Fibroblast of skin of right biceps (primary cell): ENCODE data around the gene FAM107B.
A peak's percentile ranks its signal among the peaks of the same experiment; 100 is the strongest.
"Not testable (repeated sequence)": the region's sequence is repeated elsewhere in the genome, so short reads cannot be mapped to it uniquely, and the experiment has no call there.

Experiments used
- DNase-seq: peaks from one replicate; pipeline ENCODE4 v3.0.0-alpha.2; 2013

FAM107B gene

DNA sequence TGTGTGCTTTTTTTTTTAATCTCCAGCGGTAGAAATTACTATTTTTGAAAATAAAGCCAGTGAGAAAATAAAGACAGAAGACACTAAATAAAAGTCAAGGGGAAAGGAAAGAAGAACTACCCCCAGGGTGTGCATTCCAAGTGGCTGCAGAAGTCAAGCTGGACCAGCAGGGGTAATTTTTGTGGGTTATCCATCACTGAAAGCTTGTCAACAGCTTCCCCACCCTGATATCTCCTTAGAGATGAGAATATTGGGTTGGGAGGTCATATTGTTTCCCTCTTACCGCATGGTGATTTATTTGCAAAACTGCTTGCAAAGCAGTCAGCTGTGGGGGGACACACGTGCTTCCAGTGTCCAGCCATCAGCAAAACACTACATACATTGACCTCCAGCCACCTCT is 46.4 kb downstream of the FAM107B start:
- no peak for DNase-seq

- DNase-seq = no peak
Observed at GRCh38 chr10:14727924-14728323, 46.8 kb downstream of the FAM107B start.

- no peak for DNase-seq
Observed at GRCh38 chr10:14727465-14727864, 47.2 kb downstream of the FAM107B start.

DNA sequence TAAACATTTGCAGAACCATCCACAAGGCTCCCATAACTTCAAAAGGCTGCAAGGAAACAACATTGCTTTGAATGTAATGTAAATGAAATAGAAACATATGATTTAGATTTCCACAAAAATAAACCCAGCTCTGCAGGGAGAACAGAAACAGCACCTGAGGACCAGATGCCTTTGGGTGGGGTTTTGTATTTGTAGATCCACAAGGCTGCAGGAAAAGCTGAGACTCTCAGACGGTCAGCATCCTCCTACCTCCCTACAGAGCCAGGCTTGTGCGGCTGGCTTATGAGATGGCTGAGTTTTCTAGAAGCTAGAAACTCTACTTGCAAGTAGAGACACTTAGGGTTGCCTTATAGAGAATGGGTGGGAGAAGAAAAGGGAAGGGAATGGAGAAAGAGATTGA is 49.8 kb downstream of the FAM107B start:
- DNase-seq = no peak

- DNase-seq = no peak
Observed at GRCh38 chr10:14723052-14723689, 51.5 kb downstream of the FAM107B start.

- no peak for DNase-seq
Observed at GRCh38 chr10:14717552-14717951, 57.1 kb downstream of the FAM107B start.

- peak; percentile 4 for DNase-seq
Observed at GRCh38 chr10:14712991-14713424, 61.7 kb downstream of the FAM107B start.

GRCh38 chr10:14709344-14709743 is 65.4 kb downstream of the FAM107B start:
- not testable (repeated sequence) for DNase-seq

DNA sequence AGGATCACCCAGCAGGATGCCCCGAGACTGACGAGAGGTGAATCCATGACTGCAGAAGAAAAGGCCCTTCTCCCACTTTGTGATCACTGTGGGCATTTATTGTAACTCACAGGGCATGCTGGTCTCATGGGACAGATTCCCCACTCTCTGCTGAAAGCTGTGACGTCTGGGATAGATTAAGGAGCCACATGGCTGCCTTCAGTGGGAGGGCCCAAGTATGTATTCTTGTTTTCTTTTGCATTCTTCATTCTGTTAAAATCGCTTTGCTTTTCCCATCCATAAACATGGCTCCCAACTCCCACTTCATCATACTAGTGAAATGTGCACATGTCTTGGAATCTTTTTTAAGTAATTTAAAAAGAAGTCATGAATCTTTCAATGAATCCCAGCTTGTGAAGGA is 67.2 kb downstream of the FAM107B start:
- peak; percentile 61 for DNase-seq

DNA sequence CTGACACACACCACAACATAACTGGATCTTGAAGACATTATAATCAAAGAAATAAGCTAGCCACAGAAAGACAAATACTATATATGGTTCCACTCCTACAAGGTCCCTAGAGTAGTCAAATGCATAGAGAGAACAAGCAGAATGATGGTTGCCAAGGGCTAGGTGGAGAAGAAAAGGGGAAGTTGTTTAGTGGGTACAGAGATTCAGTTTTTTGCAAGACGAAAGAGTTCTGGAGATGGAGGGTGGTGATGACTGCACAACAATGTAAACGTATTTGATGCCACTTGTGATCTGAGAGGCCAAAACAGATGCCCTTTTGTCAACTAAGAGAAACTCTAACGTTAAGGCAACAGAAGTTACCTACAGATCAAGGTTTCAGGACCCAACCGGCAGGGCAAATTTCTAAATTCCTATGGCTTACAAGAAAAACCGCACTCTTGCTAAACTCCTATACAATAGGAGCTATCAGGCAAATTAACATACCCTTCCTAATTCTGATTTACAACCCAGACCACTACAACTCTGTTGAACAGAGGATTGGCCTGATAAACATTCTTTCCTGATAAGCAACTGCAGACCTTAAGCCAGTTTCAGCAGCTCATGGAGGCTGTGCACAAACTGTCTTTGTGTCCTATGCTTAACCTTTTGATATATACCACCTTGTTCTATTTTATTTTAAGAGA is 69.0 kb downstream of the FAM107B start:
- no peak for DNase-seq

DNA sequence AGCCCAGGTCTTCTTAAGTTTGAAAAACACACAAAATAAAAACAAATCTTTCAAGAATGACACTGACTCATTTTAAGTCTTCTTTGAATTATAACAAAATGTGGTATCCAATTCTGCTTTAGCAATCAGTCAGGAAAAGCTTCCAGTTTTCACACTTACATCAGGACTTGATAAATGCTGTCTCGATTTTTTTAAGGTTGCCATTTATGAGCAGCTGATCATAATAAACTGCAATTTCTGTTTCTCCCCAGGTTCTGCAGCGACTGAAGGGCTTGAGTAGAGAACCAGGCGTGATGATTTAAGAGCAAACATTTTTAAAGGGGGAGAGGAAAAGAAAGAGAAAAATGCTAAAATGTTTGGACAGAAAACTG is 71.1 kb downstream of the FAM107B start:
- no peak for DNase-seq

- DNase-seq = no peak
Observed at GRCh38 chr10:14701466-14701865, 73.2 kb downstream of the FAM107B start.

DNA sequence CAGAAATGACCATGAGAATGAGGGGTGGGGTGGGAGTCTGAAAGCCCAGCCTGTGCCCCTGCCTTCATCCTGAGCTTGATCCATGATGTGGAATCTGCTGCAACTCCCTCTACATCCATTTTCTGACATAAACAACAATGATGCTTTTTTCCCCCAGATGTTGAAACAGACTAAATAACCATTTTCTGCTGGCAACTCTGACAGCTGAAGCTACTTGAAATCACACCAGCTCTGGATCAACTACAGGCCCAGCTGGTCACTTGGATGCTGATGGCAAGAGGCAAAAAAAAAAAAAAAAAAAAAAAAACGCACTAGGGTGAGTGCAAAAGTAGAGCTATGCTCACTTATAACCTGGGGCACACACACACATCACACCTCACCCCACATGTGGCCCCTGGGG is 74.2 kb downstream of the FAM107B start:
- DNase-seq = no peak

DNA sequence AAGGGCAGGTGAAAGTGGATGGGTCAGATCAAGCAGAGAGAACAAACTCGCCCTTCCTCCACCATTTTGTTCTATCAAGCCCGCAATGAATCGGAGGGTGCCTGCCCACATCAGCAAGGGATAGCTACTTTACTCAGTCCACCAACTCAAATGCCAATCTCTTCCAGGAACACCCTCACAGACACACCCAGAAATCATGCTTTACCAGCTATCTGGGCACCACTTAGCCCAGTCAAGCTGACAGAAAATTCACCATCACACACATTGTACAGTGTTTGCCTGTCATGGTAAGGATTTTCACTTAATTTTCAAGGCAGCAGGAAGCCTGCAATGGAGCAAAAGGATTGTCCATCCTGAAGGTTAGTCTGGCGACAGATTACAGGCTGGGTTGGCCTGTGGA is 75.2 kb downstream of the FAM107B start:
- no peak for DNase-seq

DNA sequence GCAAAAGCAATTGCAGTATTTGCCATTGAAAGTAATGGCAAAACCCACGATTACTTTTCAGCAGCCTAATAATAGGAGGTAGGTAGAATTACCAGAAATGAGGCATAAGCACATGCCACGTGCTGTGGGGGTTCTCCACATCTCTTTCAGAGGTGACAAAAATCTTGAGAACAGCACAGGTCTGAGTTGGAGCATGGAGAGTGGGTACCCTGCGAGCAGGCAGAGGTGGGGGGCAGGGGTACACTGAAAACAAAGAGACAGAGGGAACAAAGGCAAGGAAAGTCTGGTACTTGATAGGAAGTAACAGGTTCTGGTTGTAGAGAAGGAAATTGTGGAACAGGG is 75.9 kb downstream of the FAM107B start:
- DNase-seq = no peak

GRCh38 chr10:14698111-14698828 is 76.4 kb downstream of the FAM107B start:
- peak; percentile 86 for DNase-seq

- DNase-seq = no peak
Observed at GRCh38 chr10:14697281-14697680, 77.4 kb downstream of the FAM107B start.

DNA sequence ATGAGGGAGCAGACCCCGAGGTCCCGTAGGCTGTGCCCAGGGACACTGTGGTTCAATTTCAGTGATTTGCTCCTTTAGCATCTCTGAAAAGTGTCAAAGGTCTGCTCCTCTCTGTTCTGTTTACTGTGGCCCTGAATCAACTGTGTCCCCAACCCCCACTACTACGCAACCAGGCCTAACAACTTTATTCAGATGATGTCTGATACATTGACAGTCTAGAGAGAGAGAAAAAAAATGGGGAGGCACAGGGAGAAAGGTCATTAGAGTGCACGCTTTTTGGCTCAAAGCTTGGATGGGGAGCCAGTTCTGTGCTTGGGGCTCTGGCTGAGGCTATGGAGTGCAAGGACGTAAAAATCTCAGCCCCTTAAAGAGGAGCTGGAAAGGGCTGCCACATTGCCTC is 77.9 kb downstream of the FAM107B start:
- DNase-seq = no peak

GRCh38 chr10:14695847-14696480 is 78.7 kb downstream of the FAM107B start:
- DNase-seq = no peak

DNA sequence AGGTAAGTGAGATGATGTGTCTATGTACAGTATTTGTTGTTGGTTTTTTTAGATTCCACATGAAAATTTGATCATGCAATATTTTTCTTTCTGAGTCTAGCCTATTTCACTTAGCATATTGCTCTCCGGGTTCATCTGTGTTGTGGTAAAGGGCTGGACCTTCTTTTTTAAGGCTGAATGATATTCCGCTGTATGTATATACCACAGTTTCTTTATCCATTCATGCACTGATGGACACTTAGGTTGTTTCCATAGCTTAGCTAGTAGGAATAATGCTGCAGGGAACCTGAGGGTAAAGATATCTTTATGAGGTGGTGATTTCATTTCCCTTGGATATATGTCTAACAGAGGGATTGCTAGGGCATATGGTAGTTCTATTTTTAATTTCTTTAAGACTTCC is 80.8 kb downstream of the FAM107B start:
- DNase-seq = no peak

DNA sequence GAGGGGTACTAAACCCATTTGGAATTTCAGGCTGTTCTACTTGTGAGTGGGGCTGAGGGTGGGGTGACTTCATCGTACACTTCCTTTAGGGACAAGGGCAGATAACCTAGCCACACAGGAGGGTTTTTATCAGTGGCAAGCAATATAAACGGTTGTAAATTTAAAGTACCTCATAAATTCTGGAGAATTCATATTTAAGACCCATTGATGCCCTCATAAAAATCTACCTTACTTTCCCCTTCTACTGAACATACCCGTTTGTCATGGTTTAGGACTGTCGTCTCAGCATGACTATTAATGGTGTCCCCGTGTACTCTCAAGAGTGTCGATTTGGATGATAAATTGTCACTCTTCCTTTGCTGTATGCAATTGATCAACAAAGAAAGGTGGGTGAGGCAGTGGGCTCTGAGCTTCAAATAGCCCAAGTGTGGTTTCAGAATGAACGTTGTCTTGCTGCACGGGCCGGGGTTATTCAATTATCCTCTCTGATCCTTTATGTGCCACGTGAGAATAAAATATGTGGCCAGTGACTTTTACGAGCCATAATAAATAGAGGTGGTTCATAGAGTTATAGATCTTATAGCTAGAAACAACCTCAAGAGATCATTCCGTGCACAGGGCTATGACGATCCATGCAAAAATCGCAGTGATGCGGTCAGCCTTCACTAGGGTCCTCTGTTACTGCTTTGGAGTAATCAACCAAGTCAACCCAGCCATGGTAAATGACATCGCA is 82.2 kb downstream of the FAM107B start:
- no peak for DNase-seq

- no peak for DNase-seq
Observed at GRCh38 chr10:14691359-14691758, 83.3 kb downstream of the FAM107B start.

- peak; percentile 61 for DNase-seq
Observed at GRCh38 chr10:14688606-14689005, 86.1 kb downstream of the FAM107B start.
